CD4-positive, alpha-beta T cell treated with Interleukin-4 for 1 hour (primary cell): ENCODE measurements around the gene USP5.

Experiments
- DNase-seq, 2 donors: peaks; one replicate each; pipeline ENCODE4 v3.0.0-alpha.2; 2020 to 2022

The USP5 gene

DNA sequence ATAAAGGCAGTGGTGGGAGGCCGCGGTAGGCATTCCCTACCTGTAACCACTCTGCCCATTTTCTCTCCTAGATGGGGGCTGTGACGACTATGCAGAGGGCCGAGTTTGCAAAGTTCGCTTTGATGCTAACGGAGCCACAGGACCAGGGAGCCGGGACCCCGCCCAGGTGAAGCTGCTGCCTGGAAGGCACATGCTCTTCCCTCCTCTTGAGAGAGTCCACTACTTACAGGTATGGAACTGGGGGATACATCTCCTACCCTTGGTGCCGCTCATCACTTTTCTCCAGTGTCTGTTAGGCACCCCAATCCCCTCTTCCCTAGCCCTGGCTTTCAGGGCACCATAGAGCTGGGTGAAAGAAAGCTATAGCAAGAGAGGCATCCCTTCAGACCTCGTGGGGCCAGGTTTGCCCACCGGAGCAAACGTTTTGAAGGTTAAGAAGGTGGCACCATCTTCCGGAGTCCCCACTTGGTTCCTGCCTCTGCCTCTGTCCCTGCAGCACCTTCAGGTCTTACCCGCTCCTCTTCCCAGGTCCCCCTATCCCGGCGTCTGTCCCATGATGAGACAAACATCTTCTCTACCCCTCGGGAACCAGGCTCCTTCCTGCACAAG is 25.7 kb upstream of the USP5 start:
- DNase-seq = no peak

DNA sequence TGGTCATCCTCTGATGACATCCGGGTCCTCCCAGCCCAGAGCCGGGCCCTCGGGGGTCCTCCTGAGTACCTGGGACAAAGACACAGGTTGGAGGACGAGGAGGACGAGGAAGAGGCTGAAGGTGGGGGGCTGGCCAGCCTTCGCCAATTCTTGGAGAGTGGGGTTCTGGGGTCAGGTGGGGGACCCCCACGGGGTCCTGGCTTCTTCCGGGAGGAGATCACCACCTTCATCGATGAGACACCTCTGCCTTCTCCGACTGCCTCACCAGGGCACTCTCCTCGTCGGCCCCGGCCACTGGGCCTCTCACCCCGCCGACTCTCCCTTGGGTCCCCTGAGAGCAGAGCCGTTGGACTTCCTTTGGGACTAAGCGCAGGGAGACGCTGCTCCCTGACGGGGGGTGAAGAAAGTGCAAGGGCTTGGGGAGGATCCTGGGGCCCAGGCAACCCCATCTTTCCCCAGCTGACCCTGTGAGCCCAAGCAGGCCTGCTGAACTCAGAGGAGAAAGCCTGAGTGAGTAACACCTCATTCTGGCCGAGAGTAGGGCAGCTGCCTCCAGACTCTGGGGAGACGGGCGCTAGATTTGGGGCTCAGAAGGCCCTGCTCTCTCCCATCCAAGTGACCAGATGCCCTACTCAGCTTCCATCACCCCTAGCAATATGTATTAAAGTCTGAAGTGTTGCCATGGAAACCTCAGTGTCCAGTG is 25.1 kb upstream of the USP5 start:
- DNase-seq = no peak

DNA sequence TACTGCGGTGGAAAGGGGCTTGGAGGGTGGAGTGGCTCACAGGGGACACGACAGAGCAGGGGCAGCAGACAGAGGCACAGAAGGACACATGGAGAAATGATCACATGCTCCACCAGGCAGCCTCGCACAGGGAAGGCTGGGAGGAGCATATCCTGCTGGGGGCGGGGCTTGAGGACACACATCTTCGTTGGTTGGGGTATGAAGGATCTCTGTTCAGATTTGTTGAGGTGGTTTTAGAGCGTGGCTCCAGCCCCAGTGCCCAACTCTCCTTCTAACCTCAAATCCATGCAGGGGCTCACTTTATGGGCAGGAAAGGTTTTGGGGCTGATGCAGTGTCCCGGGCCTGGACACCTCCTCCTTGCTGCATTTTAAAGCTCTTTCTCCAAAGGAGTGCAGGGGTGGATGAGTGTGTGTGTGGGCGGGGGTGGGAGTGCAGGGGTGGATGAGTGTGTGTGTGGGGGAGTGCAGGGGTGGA is 24.5 kb upstream of the USP5 start:
- DNase-seq = peak; percentile 36

DNA sequence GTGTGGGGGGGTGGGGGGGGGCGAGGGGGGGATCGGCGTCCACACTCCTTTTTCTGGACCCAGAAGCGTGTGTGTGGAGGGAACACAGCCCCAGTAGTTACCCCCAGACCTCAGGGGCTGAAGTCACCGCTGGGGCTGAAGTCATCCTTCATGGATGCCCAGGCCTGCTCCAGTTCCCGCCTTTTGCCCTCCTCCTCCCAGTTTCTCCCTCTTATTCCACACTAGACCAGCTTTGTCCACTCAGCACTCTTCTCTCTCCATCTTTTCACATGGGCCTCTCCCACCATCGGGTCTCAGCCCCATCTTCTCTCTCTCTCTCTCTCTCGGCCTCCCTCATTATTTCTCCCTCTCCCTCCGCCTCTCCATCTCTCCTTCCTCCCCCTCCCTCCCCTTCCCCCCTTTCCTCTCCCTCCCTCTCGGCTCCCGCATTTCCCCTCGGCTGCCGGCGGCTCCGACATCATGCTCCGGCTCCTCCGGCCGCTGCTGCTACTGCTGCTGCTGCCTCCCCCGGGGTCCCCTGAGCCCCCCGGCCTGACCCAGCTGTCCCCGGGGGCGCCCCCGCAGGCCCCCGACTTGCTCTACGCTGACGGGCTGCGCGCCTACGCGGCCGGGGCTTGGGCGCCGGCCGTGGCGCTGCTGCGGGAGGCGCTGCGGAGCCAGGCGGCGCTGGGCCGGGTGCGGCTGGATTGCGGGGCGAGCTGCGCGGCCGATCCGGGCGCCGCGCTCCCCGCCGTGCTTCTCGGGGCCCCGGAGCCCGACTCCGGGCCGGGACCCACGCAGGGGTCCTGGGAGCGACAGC is 23.8 kb upstream of the USP5 start, which contains the start of gene P3H3:
Gene P3H3 (plus strand): TSS at position 426 of the 799 bp plus-strand sequence. CDS start 34 bp downstream, at position 460.
- no peak for DNase-seq

DNA sequence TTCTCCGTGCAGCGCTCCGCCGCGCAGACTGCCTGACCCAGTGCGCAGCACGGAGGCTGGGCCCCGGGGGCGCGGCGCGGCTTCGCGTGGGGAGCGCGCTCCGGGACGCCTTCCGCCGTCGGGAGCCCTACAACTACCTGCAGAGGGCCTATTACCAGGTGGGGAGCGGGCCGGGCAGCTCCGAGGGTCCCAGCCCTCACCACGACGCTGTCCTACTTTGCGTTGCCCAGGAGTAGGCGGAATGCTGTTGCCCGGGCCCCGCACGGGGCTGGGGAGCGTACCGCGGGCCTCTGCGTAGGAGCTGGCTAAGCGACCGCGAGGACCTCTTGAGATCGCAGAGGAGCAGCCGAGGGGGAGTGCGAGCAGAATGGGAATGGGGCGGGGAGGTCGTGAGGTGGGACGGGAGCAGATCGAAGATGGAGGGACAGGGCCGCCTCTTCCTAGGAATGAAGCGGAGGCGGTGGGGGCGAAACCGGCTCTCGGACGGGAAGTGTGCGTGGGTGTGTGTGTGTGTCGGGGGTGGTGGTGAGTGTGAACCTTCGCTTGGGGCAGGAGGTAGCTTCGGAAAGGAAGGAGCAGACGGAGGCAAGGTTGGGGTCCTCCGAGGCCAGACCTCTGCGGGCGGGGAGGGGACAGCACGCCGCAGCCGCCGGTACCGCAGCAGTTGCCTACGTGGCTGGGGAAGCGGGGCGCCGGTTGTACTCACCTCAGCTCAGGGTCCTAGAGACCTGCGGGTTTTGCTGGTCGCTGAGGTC is 23.0 kb upstream of the USP5 start:
- DNase-seq = peak; percentile 28 to 33

DNA sequence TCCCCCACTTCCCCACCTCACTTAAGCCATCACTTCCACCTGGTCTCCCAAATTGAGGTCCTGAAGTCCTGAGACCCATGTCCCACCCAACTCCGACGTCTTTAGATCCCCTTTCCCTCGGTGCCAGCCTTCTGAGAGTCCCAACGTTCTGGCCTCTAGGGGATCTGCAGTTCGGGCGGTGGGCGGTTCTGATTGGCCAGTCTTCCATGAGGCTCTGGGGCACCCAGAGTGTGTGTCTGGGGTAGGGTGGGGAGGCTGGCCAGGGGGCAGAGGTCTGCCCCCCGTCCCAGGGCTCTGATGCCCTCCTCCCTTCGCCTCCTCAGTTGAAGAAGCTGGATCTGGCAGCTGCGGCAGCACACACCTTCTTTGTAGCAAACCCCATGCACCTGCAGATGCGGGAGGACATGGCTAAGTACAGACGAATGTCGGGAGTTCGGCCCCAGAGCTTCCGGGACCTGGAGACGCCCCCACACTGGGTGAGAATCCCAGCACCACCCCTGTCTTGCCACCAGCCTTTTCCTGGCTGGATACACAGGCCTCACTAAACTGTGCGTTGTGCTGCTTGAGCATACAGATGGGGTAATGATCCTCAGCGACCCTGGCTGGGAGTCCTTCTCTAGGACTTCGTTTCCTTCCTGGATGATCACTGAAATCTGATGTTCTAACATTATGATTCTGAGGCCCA is 22.3 kb upstream of the USP5 start:
- DNase-seq = no peak

DNA sequence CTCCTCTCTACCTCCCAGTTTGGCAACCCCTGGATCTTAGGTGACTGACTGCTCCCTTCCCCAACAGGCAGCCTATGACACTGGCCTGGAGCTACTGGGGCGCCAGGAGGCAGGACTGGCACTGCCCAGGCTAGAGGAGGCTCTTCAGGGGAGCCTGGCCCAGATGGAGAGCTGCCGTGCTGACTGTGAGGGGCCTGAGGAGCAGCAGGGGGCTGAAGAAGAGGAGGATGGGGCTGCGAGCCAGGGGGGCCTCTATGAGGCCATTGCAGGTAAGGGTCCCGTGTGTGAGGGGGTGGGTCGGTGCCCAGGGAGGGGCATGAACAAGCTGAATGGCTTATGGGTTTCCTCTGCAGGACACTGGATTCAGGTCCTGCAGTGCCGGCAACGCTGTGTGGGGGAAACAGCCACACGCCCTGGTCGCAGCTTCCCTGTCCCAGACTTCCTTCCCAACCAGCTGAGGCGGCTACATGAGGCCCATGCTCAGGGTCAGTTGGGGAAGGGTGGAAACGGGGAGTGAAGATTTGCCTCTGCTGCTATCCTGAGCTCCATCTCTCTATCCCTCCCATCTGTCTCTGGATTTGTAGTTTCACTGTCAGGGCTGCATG is 21.6 kb upstream of the USP5 start:
- DNase-seq = no peak

DNA sequence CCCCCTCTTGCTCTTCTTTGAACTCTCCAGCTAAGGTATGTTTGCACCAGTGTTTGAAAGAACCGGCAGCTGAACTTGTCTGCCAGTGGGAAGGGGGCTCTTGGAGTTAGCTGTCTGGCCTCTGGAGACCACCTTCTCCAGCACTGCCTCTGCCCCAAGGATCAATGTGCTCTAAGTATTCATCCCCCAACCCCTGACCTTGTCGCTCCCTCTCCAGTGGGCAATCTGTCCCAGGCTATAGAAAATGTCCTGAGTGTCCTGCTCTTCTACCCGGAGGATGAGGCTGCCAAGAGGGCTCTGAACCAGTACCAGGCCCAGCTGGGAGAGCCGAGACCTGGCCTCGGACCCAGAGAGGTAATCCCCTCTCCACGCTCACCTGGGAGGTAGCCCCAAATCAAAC is 21.0 kb upstream of the USP5 start:
- no peak for DNase-seq

DNA sequence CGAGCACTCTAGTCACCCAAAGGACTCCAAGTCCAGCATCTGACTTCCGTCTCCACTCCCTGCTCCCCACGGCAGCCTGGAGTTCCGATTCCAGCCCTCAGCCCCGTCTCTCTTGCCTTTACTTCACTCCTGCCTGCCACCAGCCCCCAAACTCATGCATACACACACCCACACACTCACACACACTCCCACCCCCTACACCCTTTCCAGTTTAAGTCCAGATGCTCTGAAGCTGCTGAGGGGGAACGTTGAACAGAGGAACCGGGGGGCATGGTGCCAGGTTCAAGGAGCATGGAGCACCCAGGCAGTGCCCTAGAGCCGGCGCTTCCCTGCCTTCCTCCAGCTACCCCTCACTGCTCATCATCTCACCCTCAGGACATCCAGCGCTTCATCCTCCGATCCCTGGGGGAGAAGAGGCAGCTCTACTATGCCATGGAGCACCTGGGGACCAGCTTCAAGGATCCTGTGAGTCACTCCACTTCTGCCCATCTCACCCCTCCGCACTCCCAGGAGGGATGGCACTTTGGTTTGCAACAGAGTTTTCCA is 20.4 kb upstream of the USP5 start:
- no peak for DNase-seq

DNA sequence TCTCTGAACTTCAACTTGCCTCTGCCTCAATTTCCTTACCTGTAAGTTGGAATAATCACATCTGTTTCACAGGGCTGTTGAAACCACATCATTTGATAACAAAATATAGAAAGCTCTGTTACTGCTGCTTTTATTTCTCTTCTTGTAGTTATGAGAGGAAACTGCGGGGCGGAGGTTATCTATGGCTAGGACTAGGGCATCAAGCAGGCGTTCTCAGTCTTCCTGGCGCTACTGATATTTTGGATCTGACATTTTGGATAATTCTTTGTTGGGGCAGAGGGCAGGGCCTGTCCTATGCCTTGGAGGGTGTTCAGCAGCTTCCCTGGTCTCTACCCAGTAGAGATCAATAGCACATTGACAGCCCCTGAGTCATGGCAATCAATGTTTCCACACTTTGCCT is 19.8 kb upstream of the USP5 start:
- no peak for DNase-seq

DNA sequence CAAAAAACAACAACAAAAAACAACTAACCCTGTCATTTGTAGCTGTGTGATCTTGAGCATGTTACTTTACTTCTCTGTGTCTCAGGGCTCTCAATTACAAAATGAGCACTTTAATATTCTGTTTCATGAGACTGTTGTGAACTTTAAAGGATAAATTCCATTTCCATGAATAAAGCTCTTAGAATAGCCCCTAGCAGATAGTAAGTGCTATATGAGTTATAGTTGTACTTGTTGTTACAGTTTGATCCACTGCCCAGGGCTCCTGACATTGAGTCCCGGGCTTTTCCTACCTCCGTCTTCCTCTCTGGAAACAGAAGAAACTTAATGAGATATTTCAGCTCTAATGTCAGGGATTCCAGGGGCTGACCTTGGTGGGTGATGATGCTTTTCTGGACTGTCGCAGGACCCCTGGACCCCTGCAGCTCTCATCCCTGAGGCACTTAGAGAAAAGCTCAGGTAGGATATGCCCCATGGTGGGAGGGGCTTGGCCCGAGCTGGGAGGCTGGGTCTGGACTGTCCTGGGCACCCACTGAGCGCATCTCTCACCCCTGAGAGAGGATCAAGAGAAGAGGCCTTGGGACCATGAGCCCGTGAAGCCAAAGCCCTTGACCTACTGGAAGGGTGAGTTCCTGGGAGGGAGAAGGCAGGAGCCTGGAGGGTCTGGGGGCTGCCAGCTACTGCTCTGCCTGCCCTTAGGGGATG is 18.6 kb upstream of the USP5 start:
- DNase-seq = no peak

DNA sequence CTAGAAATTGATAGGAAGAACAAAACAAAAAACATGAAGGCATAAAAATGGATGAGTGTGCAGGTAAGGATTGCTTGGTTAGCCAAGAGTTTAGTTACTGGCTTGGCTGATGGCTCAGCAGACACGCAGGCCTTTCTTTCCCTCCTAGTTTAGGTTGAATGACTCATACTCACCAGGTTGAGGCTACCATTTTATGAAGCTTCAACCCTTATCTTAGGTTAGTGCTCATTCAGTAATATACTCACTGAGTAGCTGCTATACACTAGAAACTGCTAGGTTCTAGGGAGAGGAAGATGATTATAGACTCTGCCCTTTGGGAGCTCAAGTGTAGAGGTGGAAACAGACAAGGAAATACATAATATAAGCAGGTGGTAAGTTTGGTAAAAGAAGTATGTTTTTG is 17.7 kb upstream of the USP5 start:
- DNase-seq = no peak

DNA sequence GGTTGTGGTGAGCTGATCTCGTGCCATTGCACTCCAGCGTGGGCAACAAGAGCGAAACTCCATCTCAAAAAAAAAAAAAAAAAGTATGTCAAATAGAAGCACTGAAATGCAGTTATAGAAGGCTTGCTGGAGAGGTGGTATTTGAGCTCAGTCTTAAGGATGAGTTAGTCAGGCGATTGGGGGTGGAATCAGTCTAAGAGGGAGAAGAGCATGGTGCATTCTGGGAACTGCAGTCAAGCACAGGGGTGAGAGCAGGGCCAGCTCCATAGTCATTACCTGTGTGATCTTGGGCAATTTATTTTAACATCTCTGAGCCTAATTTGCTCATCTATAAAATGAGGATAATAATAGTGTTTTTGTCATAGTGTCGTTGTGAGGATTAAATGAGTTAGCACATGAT is 17.1 kb upstream of the USP5 start:
- DNase-seq = no peak

DNA sequence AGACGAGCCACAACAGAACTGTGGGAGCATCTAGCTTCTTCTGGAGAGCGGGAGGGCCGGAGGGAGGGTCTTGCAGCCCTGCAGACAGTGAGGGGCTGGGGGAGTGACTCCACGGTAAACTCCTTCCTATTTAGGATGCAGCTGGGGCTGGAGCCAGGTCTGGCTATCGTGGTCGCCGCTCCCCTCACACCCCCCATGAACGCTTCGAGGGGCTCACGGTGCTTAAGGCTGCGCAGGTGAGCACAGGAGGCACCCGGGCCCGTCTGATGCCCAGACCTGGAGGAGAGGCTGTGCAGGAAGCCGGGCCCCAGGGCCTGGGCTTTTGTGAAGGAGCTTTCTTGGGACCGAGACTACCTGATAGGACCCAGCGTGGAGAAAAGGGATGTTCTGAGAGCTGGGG is 15.1 kb upstream of the USP5 start:
- no peak for DNase-seq

DNA sequence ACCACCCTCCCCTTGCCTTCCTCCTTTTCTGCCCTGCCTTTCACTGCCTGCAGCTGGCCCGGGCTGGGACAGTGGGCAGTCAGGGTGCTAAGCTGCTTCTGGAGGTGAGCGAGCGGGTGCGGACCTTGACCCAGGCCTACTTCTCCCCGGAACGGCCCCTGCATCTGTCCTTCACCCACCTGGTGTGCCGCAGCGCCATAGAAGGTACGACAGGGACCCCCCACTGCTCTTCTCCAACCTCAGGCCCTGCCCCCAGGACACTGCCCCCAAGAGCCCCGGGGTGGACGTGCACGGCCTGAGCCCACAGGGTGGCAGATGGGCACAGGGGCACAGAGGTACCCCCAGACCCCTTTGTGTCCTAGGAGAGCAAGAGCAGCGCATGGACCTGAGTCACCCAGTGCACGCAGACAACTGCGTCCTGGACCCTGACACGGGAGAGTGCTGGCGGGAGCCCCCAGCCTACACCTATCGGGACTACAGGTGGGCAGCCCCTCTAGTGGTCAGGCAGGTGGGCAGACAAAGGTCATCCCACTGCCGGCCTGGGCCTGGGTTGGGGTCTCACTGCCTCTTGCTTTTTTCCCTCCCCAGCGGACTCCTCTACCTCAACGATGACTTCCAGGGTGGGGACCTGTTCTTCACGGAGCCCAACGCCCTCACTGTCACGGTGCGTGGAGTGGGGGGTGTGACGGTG is 14.4 kb upstream of the USP5 start:
- DNase-seq = no peak

DNA sequence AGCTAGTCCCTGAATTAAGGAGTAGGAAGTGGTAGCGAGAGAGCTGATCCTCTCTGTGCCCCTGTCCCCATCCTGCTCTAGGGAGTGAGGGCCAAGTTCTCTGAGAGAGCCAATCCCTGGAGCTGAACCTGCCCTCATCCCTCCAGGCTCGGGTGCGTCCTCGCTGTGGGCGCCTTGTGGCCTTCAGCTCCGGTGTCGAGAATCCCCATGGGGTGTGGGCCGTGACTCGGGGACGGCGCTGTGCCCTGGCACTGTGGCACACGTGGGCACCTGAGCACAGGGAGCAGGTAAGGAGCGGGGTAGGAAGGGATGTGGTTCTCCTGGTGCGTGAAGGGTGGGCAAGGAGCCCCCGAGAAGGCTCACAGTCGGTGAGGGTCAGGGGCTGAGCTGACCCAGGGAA is 13.1 kb upstream of the USP5 start:
- no peak for DNase-seq

DNA sequence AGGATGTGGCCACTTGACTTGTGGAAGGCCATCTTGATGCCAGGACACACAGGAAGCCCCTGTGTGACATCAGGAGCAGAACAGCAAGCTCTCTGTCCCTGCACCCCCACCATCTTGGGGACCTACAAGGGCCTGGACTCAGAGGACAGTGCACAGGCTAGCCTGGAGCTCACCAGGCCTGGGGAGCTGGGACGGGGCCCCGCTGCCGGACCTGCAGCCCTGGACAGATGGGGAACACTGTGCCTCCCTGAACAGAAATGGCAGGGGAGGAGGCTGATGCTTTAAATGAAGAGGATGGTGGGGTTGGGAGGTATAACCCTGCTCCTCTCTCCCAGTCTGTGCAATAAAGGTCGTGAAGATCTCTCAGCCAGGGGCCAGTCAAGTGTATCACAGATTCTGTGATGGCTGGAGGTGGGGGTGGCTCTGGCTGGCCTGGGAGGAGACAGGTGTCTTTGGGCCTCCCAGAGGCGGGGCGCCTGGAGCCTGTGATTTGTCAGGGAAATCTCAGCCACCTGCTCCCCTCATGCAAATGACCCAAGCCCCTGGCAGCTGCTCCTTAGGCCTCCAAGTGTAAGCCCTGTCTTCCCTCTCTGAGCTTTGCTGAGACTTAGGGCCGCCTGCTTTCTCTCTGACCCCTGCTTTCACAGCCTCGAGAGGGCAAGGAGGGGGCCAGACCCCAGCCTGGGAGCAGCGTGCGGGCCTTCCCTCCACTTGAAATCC is 12.3 kb upstream of the USP5 start:
- peak in 1 of 2 donors; percentile 17 for DNase-seq

DNA sequence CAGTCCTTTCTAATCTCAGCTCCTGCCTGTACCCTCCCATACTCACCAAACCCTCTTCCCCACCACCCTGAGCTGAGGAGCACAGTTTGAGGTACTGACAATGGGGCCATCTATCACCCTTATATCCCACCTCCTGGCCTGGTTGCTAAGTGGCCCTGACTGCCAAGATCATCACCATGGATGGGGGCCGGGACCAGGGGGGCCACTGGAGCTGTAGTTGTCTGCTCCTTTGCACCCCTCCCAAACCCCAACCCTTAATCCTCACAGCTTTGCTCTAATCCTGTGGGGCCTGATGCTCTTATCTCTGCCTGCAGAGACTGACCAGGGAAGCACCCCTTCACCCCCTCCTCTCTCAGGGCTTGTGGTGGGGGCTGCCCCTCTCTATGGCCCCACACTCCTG is 11.6 kb upstream of the USP5 start:
- DNase-seq = no peak

DNA sequence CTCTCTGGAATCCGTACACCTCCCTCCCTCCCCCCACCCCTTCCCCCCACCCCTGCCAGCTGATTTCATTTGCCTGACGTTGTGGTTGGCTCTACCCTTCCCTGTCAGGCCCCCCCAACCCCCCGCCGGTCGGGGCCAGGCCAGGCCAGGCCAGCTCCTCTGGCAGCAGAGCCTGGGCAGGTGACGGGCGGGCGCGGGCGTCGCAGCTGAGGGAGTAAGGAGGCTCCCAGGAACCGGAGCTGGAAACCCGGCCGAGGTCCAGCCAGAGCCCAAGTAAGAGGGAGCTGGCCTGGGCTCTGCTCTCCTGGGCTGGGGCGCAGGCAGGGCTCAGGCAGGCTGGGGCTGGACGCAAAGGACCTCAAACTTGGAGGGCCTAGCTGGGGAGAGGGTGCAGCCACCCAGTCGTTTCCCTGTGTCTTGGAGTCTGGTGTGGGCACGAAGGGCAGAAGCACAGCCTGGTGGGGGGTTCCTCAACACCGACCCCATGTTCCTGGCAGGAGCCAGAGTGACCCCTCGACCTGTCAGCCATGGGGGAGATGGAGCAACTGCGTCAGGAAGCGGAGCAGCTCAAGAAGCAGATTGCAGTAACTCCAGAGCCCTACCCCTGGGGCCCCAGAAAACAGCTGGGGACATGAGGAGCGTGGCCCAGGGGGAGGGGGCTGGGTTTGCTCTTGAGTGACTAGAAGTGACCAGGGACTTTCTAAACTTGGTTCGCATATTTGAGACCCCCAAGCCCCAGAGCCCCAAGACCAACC is 11.0 kb upstream of the USP5 start, which contains the start of gene GNB3:
Gene GNB3 (plus strand): TSS at position 165 of the 755 bp plus-strand sequence. CDS start 363 bp downstream, at position 528.
- DNase-seq = no peak
